Caco-2 (cell line): ENCODE measurements around the gene TSC22D3. TPM values are rescaled to one million over a fixed set of nuclear protein-coding genes. Genes with fewer than 3 reads are reported as not detected.

Experiments
- BruUV-seq: library from RNA; stranded (reverse); fragments of 400-500 nt; replicated peaks from 2 replicates; lab custom pipeline; 2021; lab: Mats Ljungman, UMichigan
- CTCF ChIA-PET: fragments of 300-600 bp; sonication (Branson Sonifier 250); formaldehyde crosslinking; loops from one replicate; lab custom pipeline; 2022; ENCODE audit warnings: antibody characterized with exemption; lab: Charles Lee
- POLR2A ChIA-PET: fragments of 300-600 bp; sonication (Branson Sonifier 250); formaldehyde crosslinking; loops from one replicate; lab custom pipeline; 2022; ENCODE audit warnings: antibody characterized with exemption; lab: Charles Lee
- DNase-seq, 2 experiments: peaks; one replicate each; pipeline versions ENCODE4 v3.0.0 to v3.0.0-alpha.2; 2020 to 2022
- H3K27me3 ChIP-seq: replicated peaks from 2 replicates; pipeline ENCODE4 v1.6.0; 2011; ENCODE audit warnings: low read length; ENCODE audit not compliant: control insufficient read depth, insufficient read depth
- H3K36me3 ChIP-seq: 2 replicates; pipeline ENCODE4 v1.5.1; 2011; ENCODE audit warnings: low read length; ENCODE audit not compliant: control insufficient read depth, insufficient read depth
- H3K4me1 ChIP-seq: fragments of 250-450 bp; sonication (Bioruptor Pico); 2 replicates; pipeline ENCODE4 v1.5.1; 2020; ENCODE audit warnings: mild to moderate bottlenecking
- H3K4me3 ChIP-seq: 2 replicates; pipeline ENCODE4 v1.5.1; 2011; ENCODE audit warnings: low read depth, mild to moderate bottlenecking, control low read depth, low read length
- H3K9me3 ChIP-seq: fragments of 250-450 bp; sonication (Bioruptor Pico); 2 replicates; pipeline ENCODE4 v1.5.1; 2020; ENCODE audit warnings: mild to moderate bottlenecking, moderate library complexity
- H3K27ac Mint-ChIP-seq: one replicate; pipeline ENCODE4 v1.8.0; 2022; ENCODE audit warnings: mixed read lengths; ENCODE audit not compliant: unreplicated experiment
- H3K27me3 Mint-ChIP-seq: one replicate; pipeline ENCODE4 v1.8.0; 2022; ENCODE audit warnings: mixed read lengths; ENCODE audit not compliant: insufficient read depth, unreplicated experiment
- H3K36me3 Mint-ChIP-seq: one replicate; pipeline ENCODE4 v1.8.0; 2022; ENCODE audit warnings: mild to moderate bottlenecking, mixed read lengths; ENCODE audit not compliant: insufficient read depth, unreplicated experiment
- H3K4me1 Mint-ChIP-seq: one replicate; pipeline ENCODE4 v1.8.0; 2022; ENCODE audit warnings: low read depth, mixed read lengths; ENCODE audit not compliant: unreplicated experiment
- H3K4me3 Mint-ChIP-seq: one replicate; pipeline ENCODE4 v1.8.0; 2022; ENCODE audit warnings: mild to moderate bottlenecking, moderate library complexity, mixed read lengths; ENCODE audit not compliant: unreplicated experiment
- H3K9me3 Mint-ChIP-seq: one replicate; pipeline ENCODE4 v1.8.0; 2022; ENCODE audit warnings: mixed read lengths; ENCODE audit not compliant: unreplicated experiment
- CTCF ChIP-seq, 2 experiments: fragments of 200-600 bp in 1 of 2; IDR thresholded peaks; 1 replicate in 1 of 2; 2 replicates in 1 of 2; pipeline versions ENCODE4 v1.5.1 to v1.8.0; 2011 to 2022; ENCODE audit warnings: antibody characterized with exemption in 1 of 2, control low read depth in 1 of 2, inconsistent platforms in 1 of 2, low read depth in 1 of 2, low read length in 1 of 2, mild to moderate bottlenecking in 1 of 2, moderate library complexity in 1 of 2; ENCODE audit not compliant: insufficient read depth in 1 of 2, severe bottlenecking in 1 of 2, unreplicated experiment in 1 of 2
- intact Hi-C: fragments of 100-400 bp; cut with micrococcal nuclease; formaldehyde crosslinking; loops from one replicate; pipeline ENCODE4 v1.10.0; 2022; ENCODE audit not compliant: unreplicated experiment
- total RNA-seq: library from RNA; stranded (reverse); gene quantifications from 2 replicates; pipeline ENCODE4 v1.2.3, GENCODE V29; 2022

The TSC22D3 gene
- total RNA-seq, 1 experiment from 2014 or later, result 2.2 TPM

GRCh38 chrX:107752043-107752442 lies 23.5 kb downstream of the TSC22D3 start:
- Histone ChIP-seq H3K9me3 (no peaks in the 10 kb centered on the region), H3K4me3 (no peak overlapping the region), H3K27me3 (no peaks in the 10 kb centered on the region), H3K36me3 (no peaks in the 10 kb centered on the region), H3K4me1 (no peaks in the 10 kb centered on the region)
- no peaks in the 10 kb centered on the region for H3K9me3 Mint-ChIP-seq
- no peak overlapping the region for H3K4me3 Mint-ChIP-seq
- DNase-seq, result no peak
- CTCF ChIA-PET, result no interaction called here
- H3K36me3 Mint-ChIP-seq, result no peaks in the 10 kb centered on the region
- POLR2A ChIA-PET, result no interaction called here
- BruUV-seq, result no TSS peak
- intact Hi-C loops, result no loop called here
- H3K27ac Mint-ChIP-seq, result no peak overlapping the region
- H3K4me1 Mint-ChIP-seq, result no peaks in the 10 kb centered on the region
- no peaks in the 10 kb centered on the region for H3K27me3 Mint-ChIP-seq
- no peak for TF ChIP-seq CTCF (IDR thresholded peaks at IDR 0.05; ENCODE audit: insufficient read depth in 1 of 2, low read depth in 1 of 2, low read length in 1 of 2, severe bottlenecking in 1 of 2, unreplicated experiment in 1 of 2)

- no peaks in the 10 kb centered on the region for H3K36me3 Mint-ChIP-seq
- TF ChIP-seq CTCF (IDR thresholded peaks at IDR 0.05; ENCODE audit: insufficient read depth in 1 of 2, low read depth in 1 of 2, low read length in 1 of 2, severe bottlenecking in 1 of 2, unreplicated experiment in 1 of 2), result no peak
- H3K4me3 Mint-ChIP-seq, result no peak overlapping the region
- intact Hi-C loops, result no loop called here
- ChIA-PET POLR2A (no interaction called here), CTCF (no interaction called here)
- H3K27me3 Mint-ChIP-seq, result no peaks in the 10 kb centered on the region
- no peak overlapping the region for H3K27ac Mint-ChIP-seq
- H3K9me3 Mint-ChIP-seq, result no peaks in the 10 kb centered on the region
- H3K4me1 Mint-ChIP-seq, result no peaks in the 10 kb centered on the region
- no peak for DNase-seq
- Histone ChIP-seq H3K36me3 (no peaks in the 10 kb centered on the region), H3K4me3 (no peak overlapping the region), H3K27me3 (no peaks in the 10 kb centered on the region), H3K9me3 (no peaks in the 10 kb centered on the region), H3K4me1 (no peaks in the 10 kb centered on the region)
- no TSS peak for BruUV-seq
Measured at GRCh38 chrX:107750861-107751445, 24.6 kb downstream of the TSC22D3 start.

GRCh38 chrX:107750263-107750662 lies 25.3 kb downstream of the TSC22D3 start:
- Mint-ChIP-seq H3K27me3 (no peaks in the 10 kb centered on the region), H3K4me1 (no peaks in the 10 kb centered on the region), H3K36me3 (no peaks in the 10 kb centered on the region), H3K27ac (no peak overlapping the region), H3K9me3 (no peaks in the 10 kb centered on the region), H3K4me3 (no peak overlapping the region)
- H3K27me3 ChIP-seq, result no peaks in the 10 kb centered on the region
- no peak for DNase-seq
- no peaks in the 10 kb centered on the region for H3K36me3 ChIP-seq
- no peak overlapping the region for H3K4me3 ChIP-seq
- intact Hi-C loops, result no loop called here
- POLR2A ChIA-PET, result no interaction called here
- CTCF ChIA-PET, result no interaction called here
- no TSS peak for BruUV-seq
- no peaks in the 10 kb centered on the region for H3K9me3 ChIP-seq
- TF ChIP-seq CTCF (IDR thresholded peaks at IDR 0.05; ENCODE audit: insufficient read depth in 1 of 2, low read depth in 1 of 2, low read length in 1 of 2, severe bottlenecking in 1 of 2, unreplicated experiment in 1 of 2), result no peak
- H3K4me1 ChIP-seq, result no peaks in the 10 kb centered on the region
